ENCODE measurements around the gene LGALS8. TPM values are rescaled to one million over a fixed set of nuclear protein-coding genes. Genes with fewer than 3 reads are reported as not detected.
A peak's percentile ranks its signal among the peaks of the same experiment; 100 is the strongest.
"Not testable (repeated sequence)": the region's sequence is repeated elsewhere in the genome, so short reads cannot be mapped to it uniquely, and the experiment has no call there.

Gene LGALS8
- polyA plus RNA-seq, 1 donor from 2014 or later = 23.7 TPM

- Mint-ChIP-seq H3K4me1 (peaks cover 0 to 7% (median 4%) of the 10 kb centered on the region in 3 donors), H3K9me3 (no peaks in the 10 kb centered on the region), H3K4me3 (no peak overlapping the region), H3K27ac (no peak overlapping the region), H3K36me3 (peaks cover 2% of the 10 kb centered on the region), H3K27me3 (peaks cover 17% of the 10 kb centered on the region)
Measured at GRCh38 chr1:236501093-236501492, 22.7 kb upstream of the LGALS8 start.

GRCh38 chr1:236502579-236502971 lies 21.2 kb upstream of the LGALS8 start:
- H3K36me3 Mint-ChIP-seq = no peaks in the 10 kb centered on the region
- peak overlapping the region in 1 of 4 donors; percentile 49 for H3K4me3 Mint-ChIP-seq
- H3K27ac Mint-ChIP-seq = no peak overlapping the region
- no peaks in the 10 kb centered on the region for H3K9me3 Mint-ChIP-seq
- H3K27me3 Mint-ChIP-seq = peaks cover 10% of the 10 kb centered on the region
- peaks cover 0 to 6% (median 4%) of the 10 kb centered on the region in 3 donors for H3K4me1 Mint-ChIP-seq

- H3K4me3 Mint-ChIP-seq = no peak overlapping the region
- H3K4me1 Mint-ChIP-seq = peaks cover 0 to 6% (median 4%) of the 10 kb centered on the region in 3 donors
- H3K9me3 Mint-ChIP-seq = no peaks in the 10 kb centered on the region
- H3K27ac Mint-ChIP-seq = no peak overlapping the region
- peaks cover 10% of the 10 kb centered on the region for H3K27me3 Mint-ChIP-seq
- no peaks in the 10 kb centered on the region for H3K36me3 Mint-ChIP-seq
Measured at GRCh38 chr1:236502972-236503639, 20.7 kb upstream of the LGALS8 start.

- H3K4me1 Mint-ChIP-seq = peaks cover 4 to 11% (median 5%) of the 10 kb centered on the region in 3 donors
- H3K27ac Mint-ChIP-seq, H3K36me3 Mint-ChIP-seq, H3K9me3 Mint-ChIP-seq, H3K4me3 Mint-ChIP-seq, H3K27me3 Mint-ChIP-seq: not testable (repeated sequence)
Measured at GRCh38 chr1:236504338-236504737, 19.4 kb upstream of the LGALS8 start.

DNA sequence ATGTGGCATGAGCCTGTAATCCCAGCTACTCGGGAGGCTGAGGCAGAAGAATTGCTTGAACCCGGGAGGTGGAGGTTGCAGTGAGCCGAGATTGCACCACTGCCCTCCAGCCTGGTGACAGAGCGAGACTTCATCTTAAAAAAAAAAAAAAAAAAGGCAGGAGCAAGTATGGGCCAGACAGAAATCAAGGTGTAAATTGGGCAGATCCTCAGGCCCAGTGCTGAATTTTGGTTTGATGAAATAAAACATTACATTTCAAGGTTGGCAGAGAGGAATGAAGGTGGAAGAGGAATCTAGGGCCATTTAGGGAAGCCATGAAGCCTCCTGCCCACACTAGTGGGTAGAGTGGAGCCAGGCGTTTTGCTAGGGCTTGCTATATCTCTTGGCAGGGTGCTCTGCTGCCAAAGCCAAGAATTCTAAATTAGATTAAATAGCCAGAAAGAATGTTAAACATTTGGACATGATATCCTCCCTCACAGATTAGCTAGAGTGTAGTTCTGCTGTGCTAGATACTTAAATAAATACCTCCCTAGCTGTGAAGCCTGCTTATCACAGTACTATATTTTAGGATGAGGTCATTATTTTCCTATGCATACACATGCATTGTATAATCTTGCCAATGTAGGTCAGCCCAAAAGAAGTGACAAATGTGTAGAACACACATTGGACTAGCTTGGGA lies 16.6 kb upstream of the LGALS8 start:
- Mint-ChIP-seq H3K9me3 (no peaks in the 10 kb centered on the region), H3K27ac (no peak overlapping the region), H3K36me3 (no peaks in the 10 kb centered on the region), H3K27me3 (peaks cover 10% of the 10 kb centered on the region), H3K4me1 (peaks cover 4 to 11% (median 5%) of the 10 kb centered on the region in 3 donors), H3K4me3 (no peak overlapping the region)

DNA sequence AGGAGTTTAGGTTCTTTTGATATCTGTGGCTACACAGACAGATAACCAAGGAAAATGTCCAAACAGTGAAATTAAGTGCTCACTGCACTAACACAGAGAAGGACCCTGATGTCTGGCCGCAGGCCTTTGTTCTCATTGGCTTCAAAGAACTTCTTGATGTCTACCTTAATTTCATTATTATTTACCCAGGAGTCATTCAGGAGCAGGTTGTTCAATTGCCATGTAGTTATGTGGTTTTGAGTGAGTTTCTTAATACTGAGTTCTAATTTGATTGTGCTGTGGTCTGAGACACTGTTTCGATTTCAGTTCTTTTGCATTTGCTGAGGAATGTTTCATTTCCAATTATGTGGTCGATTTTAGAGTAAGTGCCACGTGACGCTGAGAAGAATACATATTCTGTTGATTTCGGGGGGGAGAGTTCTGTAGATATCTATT lies 15.2 kb upstream of the LGALS8 start:
- H3K36me3 Mint-ChIP-seq = peaks cover 1% of the 10 kb centered on the region
- no peaks in the 10 kb centered on the region for H3K9me3 Mint-ChIP-seq
- H3K4me1 Mint-ChIP-seq = peaks cover 0 to 5% (median 5%) of the 10 kb centered on the region in 3 donors
- no peaks in the 10 kb centered on the region for H3K27me3 Mint-ChIP-seq
- H3K4me3 Mint-ChIP-seq = no peak overlapping the region
- H3K27ac Mint-ChIP-seq = no peak overlapping the region

GRCh38 chr1:236509203-236509602 lies 14.6 kb upstream of the LGALS8 start:
- no peaks in the 10 kb centered on the region for H3K27me3 Mint-ChIP-seq

DNA sequence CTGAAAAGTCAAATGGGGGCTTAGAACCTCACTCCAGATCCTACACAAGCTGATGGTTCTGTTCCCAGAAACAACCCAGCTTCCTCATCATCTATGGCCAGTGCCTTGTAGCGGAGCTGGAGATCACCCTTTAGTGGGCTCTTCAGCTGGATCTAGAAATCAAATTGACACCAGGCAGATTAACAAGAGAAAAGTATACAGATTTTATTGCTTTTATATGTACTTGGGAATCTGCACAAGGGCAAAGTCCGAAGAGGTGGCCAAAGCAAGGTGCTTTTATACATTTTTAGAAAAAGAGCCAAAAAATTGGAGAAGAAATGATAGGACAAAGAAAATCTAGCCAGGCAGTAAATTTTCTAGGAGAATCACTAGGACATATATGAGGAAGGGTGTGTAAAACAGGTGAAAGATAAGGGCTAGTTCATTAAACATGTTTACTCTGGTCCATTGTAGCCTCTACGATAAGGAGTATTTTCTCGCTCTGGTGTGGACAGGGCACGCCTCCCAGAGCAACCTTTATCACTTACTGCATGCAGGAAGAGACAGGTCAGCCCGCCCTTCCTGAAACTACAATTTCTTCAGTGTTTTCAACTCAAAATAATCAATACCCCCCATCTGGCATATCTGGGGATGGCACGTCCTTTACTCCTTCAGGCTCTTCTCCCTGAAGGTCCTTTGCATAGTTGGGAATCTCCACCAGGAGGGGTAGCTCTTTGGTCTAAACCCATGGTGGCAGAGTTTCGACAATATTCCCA lies 14.0 kb upstream of the LGALS8 start:
- Mint-ChIP-seq H3K4me1 (peaks cover 0 to 5% (median 5%) of the 10 kb centered on the region in 3 donors), H3K27me3 (no peaks in the 10 kb centered on the region), H3K9me3 (no peaks in the 10 kb centered on the region), H3K4me3 (no peak overlapping the region), H3K27ac (no peak overlapping the region), H3K36me3 (peaks cover 1% of the 10 kb centered on the region)

More at GRCh38 chr1:236509203-236509602, 14.6 kb upstream of the LGALS8 start:
- H3K36me3 Mint-ChIP-seq = peaks cover 1% of the 10 kb centered on the region
- no peak overlapping the region for H3K27ac Mint-ChIP-seq
- H3K9me3 Mint-ChIP-seq = no peaks in the 10 kb centered on the region
- no peak overlapping the region for H3K4me3 Mint-ChIP-seq
- peaks cover 0 to 5% (median 5%) of the 10 kb centered on the region in 3 donors for H3K4me1 Mint-ChIP-seq

DNA sequence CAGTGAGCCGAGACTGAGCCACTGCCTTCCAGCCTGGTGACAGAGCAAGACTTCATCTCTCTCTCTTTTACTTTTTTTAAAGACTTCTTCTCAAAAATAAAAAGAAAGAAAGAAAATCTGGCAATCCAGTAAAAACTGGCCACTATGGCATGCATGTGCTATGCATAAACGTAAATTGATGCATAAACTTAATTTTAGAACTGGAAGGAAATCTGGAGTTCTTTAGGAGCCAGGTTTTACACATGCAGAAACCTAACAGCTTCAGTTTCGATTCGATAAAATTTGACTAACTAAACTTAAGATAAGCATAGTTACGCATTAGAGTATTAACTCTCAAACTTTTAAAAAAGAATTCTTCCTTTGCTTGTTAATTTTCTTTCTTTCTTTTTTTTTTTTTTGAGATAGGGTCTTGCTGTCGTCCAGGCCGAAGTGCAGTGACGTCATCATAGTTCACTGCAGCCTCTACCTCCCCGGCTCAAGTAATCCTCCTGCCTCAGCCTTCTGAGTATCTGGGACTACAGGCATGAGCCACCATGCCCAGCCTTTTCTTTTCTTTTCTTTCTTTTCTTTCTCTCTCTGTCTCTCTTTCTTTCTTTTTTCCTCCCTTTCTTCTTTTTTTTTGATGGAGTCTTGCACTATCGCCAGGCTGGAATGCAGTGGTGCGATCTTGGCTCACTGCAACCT lies 11.9 kb upstream of the LGALS8 start:
- H3K36me3 Mint-ChIP-seq = peaks cover 1% of the 10 kb centered on the region
- peaks cover 0 to 5% (median 5%) of the 10 kb centered on the region in 3 donors for H3K4me1 Mint-ChIP-seq
- peaks cover under 1% of the 10 kb centered on the region for H3K27me3 Mint-ChIP-seq
- H3K4me3 Mint-ChIP-seq = no peak overlapping the region
- peak overlapping the region in 1 of 3 donors; percentile 39 for H3K27ac Mint-ChIP-seq
- no peaks in the 10 kb centered on the region for H3K9me3 Mint-ChIP-seq

DNA sequence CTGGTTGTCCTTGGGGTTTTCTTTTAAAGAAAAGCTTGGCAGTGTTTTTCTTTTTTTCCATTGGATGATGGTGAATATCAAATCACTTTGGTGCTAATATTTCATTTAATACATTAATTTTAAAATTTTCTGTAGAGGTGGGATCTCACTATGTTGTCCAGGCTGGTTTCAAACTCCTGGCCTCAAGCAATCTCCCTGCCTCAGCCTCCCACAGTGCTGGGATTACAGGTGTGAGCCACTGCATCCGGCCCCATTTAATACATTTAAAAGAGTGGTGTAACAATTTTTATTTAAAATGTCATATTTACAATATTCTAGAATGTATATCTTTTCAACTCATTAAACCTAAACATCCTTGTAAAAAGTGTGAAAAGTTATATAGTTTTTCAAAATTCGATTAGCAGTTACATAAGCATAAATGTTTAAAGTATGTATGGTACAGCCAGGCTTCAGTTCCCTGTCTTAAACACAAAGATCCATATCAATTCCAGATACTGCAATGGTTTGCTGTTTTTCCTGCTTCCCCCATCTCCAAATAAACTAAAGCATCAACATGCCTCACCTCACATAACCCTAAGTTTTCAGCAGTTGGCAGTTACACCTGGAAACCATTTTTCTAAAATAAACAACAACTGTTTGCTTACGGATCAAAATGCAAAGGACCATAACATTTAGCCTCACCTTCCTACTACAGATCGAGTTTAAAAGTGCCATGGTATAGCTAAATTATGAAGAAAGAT lies 8.9 kb upstream of the LGALS8 start:
- Mint-ChIP-seq H3K4me3 (no peak overlapping the region), H3K27me3 (peaks cover 2% of the 10 kb centered on the region), H3K4me1 (no peaks in the 10 kb centered on the region), H3K27ac (no peak overlapping the region), H3K36me3 (peaks cover 1% of the 10 kb centered on the region), H3K9me3 (no peaks in the 10 kb centered on the region)

DNA sequence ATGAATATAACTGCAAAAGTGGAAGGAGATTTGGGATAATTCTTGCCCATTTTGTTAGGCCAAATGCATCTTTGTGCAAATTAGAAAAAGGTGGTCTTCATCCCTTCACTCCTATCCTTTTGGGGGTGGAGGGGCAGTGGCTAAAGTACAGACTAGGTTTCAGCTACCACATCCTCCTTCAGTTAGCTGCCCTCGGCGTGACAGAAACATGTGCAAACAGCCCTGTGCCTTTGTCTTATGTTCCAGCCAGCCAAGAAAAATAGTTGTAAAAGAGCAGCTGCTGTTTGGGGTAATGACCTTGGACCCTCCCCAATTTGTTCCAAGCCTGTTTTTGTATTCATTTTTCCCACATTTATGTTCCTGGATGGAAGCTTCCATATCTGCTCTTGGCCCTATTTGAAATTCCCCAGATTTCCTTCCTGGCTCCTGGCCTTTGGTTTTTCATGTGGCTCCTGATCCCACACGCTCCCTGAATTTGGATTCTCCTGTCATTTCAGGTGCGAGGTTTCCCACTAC lies 8.3 kb upstream of the LGALS8 start:
- Mint-ChIP-seq H3K9me3 (no peaks in the 10 kb centered on the region), H3K4me1 (no peaks in the 10 kb centered on the region), H3K36me3 (peaks cover 1% of the 10 kb centered on the region), H3K27me3 (peaks cover 2% of the 10 kb centered on the region), H3K27ac (no peak overlapping the region), H3K4me3 (no peak overlapping the region)

GRCh38 chr1:236516929-236517704 lies 6.7 kb upstream of the LGALS8 start:
- Mint-ChIP-seq H3K27ac (no peak overlapping the region), H3K27me3 (peaks cover 2% of the 10 kb centered on the region), H3K36me3 (peaks cover 4% of the 10 kb centered on the region), H3K4me3 (peak overlapping the region in 1 of 4 donors; percentile 18), H3K9me3 (peaks cover 0 to 4% (median 0%) of the 10 kb centered on the region in 3 donors), H3K4me1 (peaks cover 0 to 1% (median 0%) of the 10 kb centered on the region in 3 donors)

GRCh38 chr1:236518322-236518721 lies 5.5 kb upstream of the LGALS8 start:
- no peak overlapping the region for H3K4me3 Mint-ChIP-seq
- peaks cover 2% of the 10 kb centered on the region for H3K27me3 Mint-ChIP-seq
- H3K4me1 Mint-ChIP-seq = peaks cover 0 to 5% (median 1%) of the 10 kb centered on the region in 3 donors
- H3K36me3 Mint-ChIP-seq = peaks cover 4% of the 10 kb centered on the region
- H3K9me3 Mint-ChIP-seq = peaks cover 0 to 4% (median 0%) of the 10 kb centered on the region in 3 donors
- H3K27ac Mint-ChIP-seq = peak overlapping the region in 1 of 3 donors; percentile 8

Measured in IgD-negative memory B cell (primary cell).